ENCODE data around the gene BRD2. TPM values are rescaled to one million over a fixed set of nuclear protein-coding genes. Genes with fewer than 3 reads are reported as not detected.
A peak's percentile ranks its signal among the peaks of the same experiment; 100 is the strongest.

BRD2 gene
- total RNA-seq, 1 experiment from 2014 or later, result 172 TPM

DNA sequence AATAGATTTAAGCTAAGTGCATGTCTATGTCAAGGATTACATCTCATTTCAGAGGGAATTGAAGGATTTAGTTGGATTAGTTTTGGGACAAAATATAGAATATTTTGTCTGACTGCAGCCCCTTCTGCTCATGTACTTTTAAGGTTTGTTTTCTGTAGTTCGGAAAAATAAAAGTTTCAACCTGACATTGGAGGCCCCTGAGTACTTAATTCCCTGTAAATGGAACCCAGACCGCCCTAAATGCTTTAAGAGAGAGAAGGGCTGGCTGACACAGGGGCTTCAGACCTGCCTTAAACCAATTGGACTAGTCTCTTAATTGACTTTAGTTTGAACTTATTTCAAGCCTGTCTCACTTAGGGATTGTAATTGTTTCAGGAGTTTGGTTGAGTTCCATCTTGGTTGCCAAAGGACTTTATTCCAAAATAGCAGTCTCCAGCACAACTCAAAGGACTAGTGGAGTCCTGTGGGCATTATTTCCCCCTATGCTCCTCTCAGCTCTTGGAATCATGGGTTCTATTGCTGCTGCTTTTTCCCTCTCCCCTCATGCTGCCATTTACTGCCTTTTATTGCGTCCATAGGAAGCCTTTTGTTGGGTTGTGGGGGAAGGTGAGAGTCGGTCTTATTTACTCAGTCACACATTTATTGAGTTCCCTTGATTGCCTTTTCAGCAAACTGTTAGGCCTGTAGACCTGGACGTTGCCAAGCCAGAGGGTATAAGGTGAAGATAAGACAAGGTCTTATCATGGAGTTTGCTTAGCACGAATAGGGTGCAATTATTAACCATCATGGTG is 14.5 kb downstream of the BRD2 start:
- in situ Hi-C loops (cut with HindIII; ENCODE audit: low sequenced_read_pairs), result no loop called here
- peak; percentile 57 for DNase-seq (ENCODE audit: low spot score)

DNA sequence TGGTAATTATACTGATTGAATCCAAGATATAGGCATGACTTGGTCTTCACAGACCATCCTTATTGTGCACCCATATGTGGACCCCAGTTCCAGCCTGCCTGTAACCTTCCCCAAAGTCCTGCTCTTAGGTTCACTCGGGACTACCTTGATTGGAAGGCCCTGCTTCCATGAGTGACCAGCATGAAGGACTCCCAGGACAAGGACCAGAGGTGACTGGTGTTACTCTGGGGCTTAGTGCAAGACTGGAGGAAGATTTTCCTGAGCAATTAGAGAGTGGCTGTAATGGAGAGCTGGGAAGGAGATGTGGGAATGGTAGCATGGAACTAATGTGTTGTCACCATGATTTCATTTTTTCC is 15.1 kb downstream of the BRD2 start:
- in situ Hi-C loops (cut with HindIII; ENCODE audit: low sequenced_read_pairs), result no loop called here
- DNase-seq (ENCODE audit: low spot score), result peak; percentile 27

DNA sequence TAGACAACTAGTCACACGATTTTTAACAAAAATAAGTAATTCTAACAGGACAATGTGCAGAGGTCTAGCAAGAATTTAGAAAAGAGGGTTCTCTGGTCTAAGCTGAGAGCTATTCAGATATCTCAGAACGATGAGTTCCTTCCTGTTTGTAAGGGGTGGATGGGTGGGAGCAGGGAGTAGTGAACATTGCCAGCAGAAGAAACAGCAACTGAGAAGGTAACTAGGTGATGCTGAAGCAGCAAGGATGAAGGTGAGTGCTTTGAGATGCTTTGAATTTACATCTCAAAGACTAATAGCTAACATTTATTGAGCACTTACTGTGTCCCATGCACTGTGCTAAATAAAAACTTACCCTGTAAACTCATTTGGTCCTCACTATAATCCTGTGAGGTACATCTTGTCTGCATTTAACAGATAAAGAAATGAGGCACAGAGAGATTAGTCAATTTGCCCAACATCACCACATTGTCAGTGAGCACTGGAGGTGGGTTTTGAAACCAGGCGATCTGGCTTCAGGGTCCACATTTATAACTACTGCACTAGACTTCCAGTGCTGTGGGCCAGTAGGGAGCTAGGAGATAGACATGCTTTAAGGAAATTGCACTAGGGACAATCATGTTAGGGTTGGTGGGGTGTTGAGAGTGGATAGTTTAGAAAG is 15.7 kb downstream of the BRD2 start:
- in situ Hi-C loops (cut with HindIII; ENCODE audit: low sequenced_read_pairs), result no loop called here
- DNase-seq (ENCODE audit: low spot score), result no peak

- in situ Hi-C loops (cut with HindIII; ENCODE audit: low sequenced_read_pairs), result no loop called here
- peak; percentile 95 for DNase-seq (ENCODE audit: low spot score)
Observed at GRCh38 chr6:32984622-32985389, 16.4 kb downstream of the BRD2 start.

GRCh38 chr6:32989368-32989767 is 21.0 kb downstream of the BRD2 start:
- in situ Hi-C loops (cut with HindIII; ENCODE audit: low sequenced_read_pairs), result no loop called here

DNA sequence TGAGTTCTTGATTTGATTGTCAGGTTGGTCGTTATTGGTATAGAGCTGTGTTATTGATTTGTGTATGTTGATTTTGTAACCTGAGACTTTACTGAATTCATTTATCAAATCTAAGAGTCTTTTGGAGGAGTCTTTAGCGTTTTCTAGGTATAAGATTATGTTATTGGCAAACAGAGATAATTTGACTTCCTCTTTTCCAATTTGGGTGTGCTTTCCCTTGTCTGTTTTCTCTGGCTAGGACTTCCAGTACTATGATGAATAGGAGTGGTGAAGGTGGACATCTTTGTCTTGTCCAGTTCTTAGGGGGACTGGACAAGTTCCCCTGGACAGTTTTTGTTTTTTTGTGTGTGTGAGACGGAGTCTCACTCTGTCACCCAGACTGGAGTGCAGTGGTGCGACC is 23.6 kb downstream of the BRD2 start:
- no peak for DNase-seq (ENCODE audit: low spot score)
- in situ Hi-C loops (cut with HindIII; ENCODE audit: low sequenced_read_pairs), result no loop called here

More at GRCh38 chr6:32989368-32989767, 21.0 kb downstream of the BRD2 start:
- no peak for DNase-seq (ENCODE audit: low spot score)

- in situ Hi-C loops (cut with HindIII; ENCODE audit: low sequenced_read_pairs), result no loop called here
Observed at GRCh38 chr6:32993363-32993973, 25.1 kb downstream of the BRD2 start.

DNA sequence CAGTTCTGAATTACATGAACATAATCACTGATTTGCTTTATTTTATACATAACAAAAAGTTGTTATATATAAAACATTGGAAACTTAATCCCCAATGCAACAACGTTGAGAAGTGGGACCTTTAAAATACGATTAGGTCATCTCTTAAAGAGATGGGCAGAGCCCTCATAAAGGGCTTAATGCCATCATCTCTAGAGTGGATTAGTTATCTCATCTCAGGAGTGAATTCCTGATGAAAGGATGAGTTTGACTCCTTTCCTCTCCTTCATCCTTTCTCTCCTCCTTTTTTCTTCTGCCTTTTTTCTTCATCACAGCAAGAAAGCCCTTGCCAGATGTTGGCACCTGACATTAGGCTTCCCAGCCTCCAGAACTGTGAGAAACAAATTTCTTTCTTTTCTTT is 27.1 kb downstream of the BRD2 start:
- in situ Hi-C loops (cut with HindIII; ENCODE audit: low sequenced_read_pairs), result no loop called here
- DNase-seq (ENCODE audit: low spot score), result no peak

More at GRCh38 chr6:32993363-32993973, 25.1 kb downstream of the BRD2 start:
- no peak for DNase-seq (ENCODE audit: low spot score)

DNA sequence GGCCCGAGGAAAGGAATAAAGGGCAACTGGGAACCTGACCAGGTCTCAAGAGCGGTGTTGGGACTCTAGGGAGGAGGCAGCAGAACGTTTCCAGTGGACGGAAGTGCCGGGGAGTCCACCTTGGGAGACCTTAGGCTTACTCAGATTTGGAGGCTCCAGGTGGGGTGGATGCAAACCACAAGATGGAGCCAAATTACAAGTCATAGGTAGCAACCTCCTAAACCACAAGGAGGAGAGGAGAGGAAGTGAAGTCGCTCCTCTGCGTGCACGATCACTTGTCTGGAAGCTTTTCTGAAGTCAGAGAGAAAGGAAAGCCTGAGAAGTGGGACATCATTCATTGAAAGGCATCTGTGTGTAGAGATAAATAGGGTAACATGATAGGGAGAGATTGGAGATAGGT is 31.7 kb downstream of the BRD2 start:
- in situ Hi-C loops (cut with HindIII; ENCODE audit: low sequenced_read_pairs), result no loop called here
- DNase-seq (ENCODE audit: low spot score), result peak; percentile 49

DNA sequence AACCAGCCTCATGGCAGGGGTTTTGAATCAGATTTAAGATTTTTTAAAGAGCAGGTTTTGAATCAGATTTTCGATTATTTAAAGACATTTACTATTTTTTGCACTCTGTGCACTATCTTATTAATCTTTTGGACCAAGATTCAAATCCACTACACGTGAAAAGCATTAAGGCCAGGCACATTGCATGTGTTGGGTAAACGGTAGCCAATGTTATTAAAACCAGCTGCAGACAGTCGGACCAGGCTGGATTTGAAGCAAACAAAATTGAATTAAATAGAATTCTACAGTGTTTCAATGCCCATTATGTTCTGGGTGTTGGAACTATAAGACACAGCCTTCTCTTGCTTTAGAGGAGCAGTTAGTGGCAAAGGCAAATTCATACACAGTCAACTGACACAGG is 33.3 kb downstream of the BRD2 start:
- DNase-seq (ENCODE audit: low spot score), result no peak
- in situ Hi-C loops (cut with HindIII; ENCODE audit: low sequenced_read_pairs), result no loop called here

GRCh38 chr6:33004940-33005339 is 36.5 kb downstream of the BRD2 start:
- no peak for DNase-seq (ENCODE audit: low spot score)
- in situ Hi-C loops (cut with HindIII; ENCODE audit: low sequenced_read_pairs), result no loop called here

- DNase-seq (ENCODE audit: low spot score), result no peak
- in situ Hi-C loops (cut with HindIII; ENCODE audit: low sequenced_read_pairs), result no loop called here
Observed at GRCh38 chr6:33007831-33008400, 39.5 kb downstream of the BRD2 start.

- in situ Hi-C loops (cut with HindIII; ENCODE audit: low sequenced_read_pairs), result no loop called here
- DNase-seq (ENCODE audit: low spot score), result peak; percentile 32
Observed at GRCh38 chr6:33008944-33009861, 40.8 kb downstream of the BRD2 start, which contains the start of gene HLA-DOA. Gene HLA-DOA (minus strand): TSS chr6:33009591.

- no peak for DNase-seq (ENCODE audit: low spot score)
- in situ Hi-C loops (cut with HindIII; ENCODE audit: low sequenced_read_pairs), result no loop called here
Observed at GRCh38 chr6:33010356-33010755, 42.0 kb downstream of the BRD2 start.

- DNase-seq (ENCODE audit: low spot score), result no peak
- in situ Hi-C loops (cut with HindIII; ENCODE audit: low sequenced_read_pairs), result no loop called here
Observed at GRCh38 chr6:33013608-33014007, 45.2 kb downstream of the BRD2 start.

DNA sequence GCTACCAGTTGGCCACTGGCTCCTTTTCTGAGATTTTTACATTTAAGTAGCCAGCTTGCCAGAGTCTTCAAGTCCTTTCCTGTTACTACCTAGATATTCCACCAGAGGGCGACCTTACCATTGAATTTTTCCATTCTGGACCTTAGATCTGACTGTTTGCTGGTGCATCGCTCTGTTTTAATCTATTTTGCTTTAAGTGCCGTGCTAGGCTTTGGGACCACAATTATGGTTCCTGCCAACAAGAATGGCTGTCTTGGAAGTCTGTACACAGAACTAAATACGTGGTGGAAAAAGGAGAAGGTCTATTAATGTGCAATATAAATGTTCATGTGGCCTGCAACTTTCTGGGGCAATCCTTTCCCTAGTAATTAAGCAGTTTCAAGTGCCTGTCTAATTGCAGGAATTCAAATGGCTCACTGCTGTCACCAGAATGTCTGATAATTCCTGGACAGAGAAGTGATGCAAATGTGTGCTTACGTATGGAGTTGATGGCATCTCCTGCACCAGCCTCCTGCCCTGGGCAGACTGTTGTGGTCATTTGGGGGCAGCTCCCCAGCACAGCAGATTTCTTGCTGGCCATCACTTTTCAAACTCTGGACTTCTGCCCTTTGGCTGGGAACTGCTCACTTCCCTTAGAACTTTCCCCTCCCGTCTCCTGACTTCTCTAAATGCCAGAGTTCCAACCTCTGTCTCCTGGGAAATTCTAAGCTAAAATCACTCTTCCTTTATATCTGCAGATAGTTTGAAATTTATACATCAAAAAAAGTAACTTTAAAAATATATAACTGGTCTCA is 46.6 kb downstream of the BRD2 start:
- in situ Hi-C loops (cut with HindIII; ENCODE audit: low sequenced_read_pairs), result no loop called here
- peak; percentile 94 for DNase-seq (ENCODE audit: low spot score)

DNA sequence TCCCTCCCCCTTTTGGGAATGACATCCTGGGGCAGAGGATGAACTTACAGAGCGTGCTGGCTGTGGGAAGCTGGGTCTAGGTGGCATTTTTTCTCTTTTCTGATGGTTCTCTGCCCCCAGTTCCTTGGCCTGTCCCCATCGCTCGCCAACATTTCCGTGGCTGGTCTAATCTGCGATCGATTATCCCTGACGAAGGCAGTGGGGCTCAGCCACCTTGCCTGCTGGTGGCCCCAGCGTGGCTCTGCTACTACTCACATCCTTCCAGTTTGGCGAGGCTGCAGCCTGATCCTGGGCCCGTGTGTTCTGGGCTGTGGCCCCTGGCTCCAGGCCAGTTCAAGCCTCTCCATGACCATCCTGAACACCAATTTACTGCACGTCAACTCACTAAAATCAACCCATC is 47.4 kb downstream of the BRD2 start:
- DNase-seq (ENCODE audit: low spot score), result no peak
- in situ Hi-C loops (cut with HindIII; ENCODE audit: low sequenced_read_pairs), result no loop called here

DNA sequence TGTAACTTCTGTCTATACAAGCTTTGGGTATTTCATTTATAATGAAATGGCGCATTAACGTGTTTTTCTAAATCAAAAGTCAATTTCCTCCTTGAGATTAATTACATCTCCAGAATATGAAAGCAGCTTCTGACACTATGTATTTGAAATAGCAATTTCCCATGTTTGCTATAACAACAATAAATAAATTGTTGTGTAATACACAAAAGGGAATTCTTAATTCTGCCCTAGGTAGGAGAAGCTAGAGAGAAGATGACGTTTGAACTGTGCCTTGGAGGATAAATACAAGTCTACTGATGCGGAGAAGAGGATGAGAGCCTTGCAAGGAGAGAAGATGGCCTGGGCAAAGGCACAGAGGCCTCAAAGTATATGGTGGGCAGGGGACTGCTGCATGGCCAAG is 48.6 kb downstream of the BRD2 start:
- DNase-seq (ENCODE audit: low spot score), result no peak
- in situ Hi-C loops (cut with HindIII; ENCODE audit: low sequenced_read_pairs), result no loop called here

Measured in G401 (cell line).